SU-DHL-6 (cell line): ENCODE data around the gene NAA11.

Experiments
- H2AFZ ChIP-seq: fragments of 200-600 bp; sonication (generic); 2 replicates; pipeline ENCODE4 v1.6.1; 2014; ENCODE audit warnings: low read depth, mild to moderate bottlenecking, moderate library complexity, mixed read lengths, antibody characterized with exemption, low read length; ENCODE audit not compliant: severe bottlenecking
- H3F3A ChIP-seq: fragments of 200-600 bp; shearing (Covaris generic); 2 replicates; pipeline ENCODE4 v1.6.0; 2016; ENCODE audit warnings: antibody characterized with exemption, mild to moderate bottlenecking; ENCODE audit not compliant: insufficient read depth
- H3K27ac ChIP-seq: fragments of 200-600 bp; sonication (generic); 2 replicates; pipeline ENCODE4 v1.5.1; 2016; ENCODE audit warnings: low read depth, mild to moderate bottlenecking, low read length, moderate library complexity, mixed read lengths
- H3K27me3 ChIP-seq: fragments of 200-600 bp; sonication (generic), shearing (Covaris generic); 2 replicates; pipeline ENCODE4 v1.6.0; 2014; ENCODE audit warnings: mild to moderate bottlenecking, low read length
- H3K36me3 ChIP-seq: fragments of 200-600 bp; sonication (generic); 2 replicates; pipeline ENCODE4 v1.6.1; 2014; ENCODE audit warnings: mild to moderate bottlenecking, low read length, mixed read lengths
- H3K4me2 ChIP-seq: fragments of 300-600, 200-600 bp; shearing (Covaris generic), sonication (generic); 2 replicates; pipeline ENCODE4 v1.6.0; 2014; ENCODE audit warnings: low read length, low read depth, mild to moderate bottlenecking; ENCODE audit not compliant: poor library complexity, severe bottlenecking
- H3K4me3 ChIP-seq: fragments of 200-600 bp; sonication (generic); 2 replicates; pipeline ENCODE4 v1.5.1; 2014; ENCODE audit warnings: antibody characterized with exemption, low read length, mild to moderate bottlenecking, mixed read lengths; ENCODE audit not compliant: insufficient read depth, poor library complexity, severe bottlenecking
- H3K79me2 ChIP-seq: fragments of 200-600 bp; sonication (generic); 2 replicates; pipeline ENCODE4 v1.6.1; 2014; ENCODE audit warnings: mild to moderate bottlenecking, low read length, moderate library complexity; ENCODE audit not compliant: insufficient read depth
- H3K9ac ChIP-seq: fragments of 200-600 bp; sonication (generic); 2 replicates; pipeline ENCODE4 v1.7.0; 2014; ENCODE audit warnings: mild to moderate bottlenecking, low read length
- H3K9me2 ChIP-seq: fragments of 200-600 bp; sonication (generic); replicated peaks from 2 replicates; pipeline ENCODE4 v1.6.1; 2014; ENCODE audit warnings: low read length; ENCODE audit not compliant: insufficient read depth
- H3K9me3 ChIP-seq: fragments of 200-600 bp; sonication (generic); 2 replicates; pipeline ENCODE4 v1.6.1; 2014; ENCODE audit warnings: low read length, mixed read lengths; ENCODE audit not compliant: insufficient read depth
- H4K20me1 ChIP-seq: fragments of 200-600 bp; sonication (generic); 2 replicates; pipeline ENCODE4 v1.6.1; 2014; ENCODE audit warnings: low read depth, mild to moderate bottlenecking, antibody characterized with exemption, low read length, moderate library complexity, mixed read lengths
- EZH2phosphoT487 ChIP-seq: fragments of 200-600 bp; sonication (generic), shearing (Covaris generic); conservative IDR thresholded peaks from 2 replicates; pipeline ENCODE4 v1.6.1; 2018; ENCODE audit warnings: mild to moderate bottlenecking, antibody characterized with exemption, low read length, moderate library complexity, mixed read lengths
- TF ChIP-seq, protein P1 (sequence below): fragments of 200-600 bp; sonication (generic); IDR thresholded peaks from one replicate; pipeline ENCODE4 v1.5.1; 2017; ENCODE audit warnings: antibody characterized with exemption, mild to moderate bottlenecking, low read length, moderate library complexity; ENCODE audit not compliant: insufficient read depth, poor library complexity, severe bottlenecking

Gene NAA11

DNA sequence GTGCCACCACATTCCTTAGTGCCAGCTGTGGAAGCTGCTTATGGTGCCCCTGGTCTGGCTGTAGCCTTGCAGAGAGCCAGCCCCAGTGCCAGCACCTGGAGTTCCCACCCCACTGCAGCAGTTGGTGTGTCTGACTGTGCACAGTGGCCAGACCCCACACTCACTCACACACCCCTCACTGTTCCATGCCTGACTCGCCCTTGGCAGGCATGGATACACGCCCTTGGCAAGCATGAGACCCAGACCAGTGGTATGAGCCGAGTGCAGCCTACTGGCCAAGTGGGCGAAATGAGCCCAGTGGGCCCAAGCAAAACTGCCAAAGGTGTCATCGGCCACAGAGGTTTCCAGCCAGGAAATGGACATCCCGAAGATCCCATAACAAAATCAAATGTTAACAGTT is 27.4 kb downstream of the NAA11 start:
- Histone ChIP-seq H3K79me2 (no peaks in the 10 kb centered on the region), H3F3A (no peaks in the 10 kb centered on the region), H4K20me1 (no peaks in the 10 kb centered on the region), H3K9me2 (no peaks in the 10 kb centered on the region), H3K9me3 (no peaks in the 10 kb centered on the region), H2AFZ (no peak overlapping the region), H3K36me3 (no peaks in the 10 kb centered on the region), H3K27me3 (no peaks in the 10 kb centered on the region), H3K9ac (no peak overlapping the region), H3K4me2 (no peak overlapping the region), H3K27ac (no peak overlapping the region), H3K4me3 (no peak overlapping the region)
- TF ChIP-seq EZH2phosphoT487 = no peak
- TF ChIP-seq, protein P1, sequence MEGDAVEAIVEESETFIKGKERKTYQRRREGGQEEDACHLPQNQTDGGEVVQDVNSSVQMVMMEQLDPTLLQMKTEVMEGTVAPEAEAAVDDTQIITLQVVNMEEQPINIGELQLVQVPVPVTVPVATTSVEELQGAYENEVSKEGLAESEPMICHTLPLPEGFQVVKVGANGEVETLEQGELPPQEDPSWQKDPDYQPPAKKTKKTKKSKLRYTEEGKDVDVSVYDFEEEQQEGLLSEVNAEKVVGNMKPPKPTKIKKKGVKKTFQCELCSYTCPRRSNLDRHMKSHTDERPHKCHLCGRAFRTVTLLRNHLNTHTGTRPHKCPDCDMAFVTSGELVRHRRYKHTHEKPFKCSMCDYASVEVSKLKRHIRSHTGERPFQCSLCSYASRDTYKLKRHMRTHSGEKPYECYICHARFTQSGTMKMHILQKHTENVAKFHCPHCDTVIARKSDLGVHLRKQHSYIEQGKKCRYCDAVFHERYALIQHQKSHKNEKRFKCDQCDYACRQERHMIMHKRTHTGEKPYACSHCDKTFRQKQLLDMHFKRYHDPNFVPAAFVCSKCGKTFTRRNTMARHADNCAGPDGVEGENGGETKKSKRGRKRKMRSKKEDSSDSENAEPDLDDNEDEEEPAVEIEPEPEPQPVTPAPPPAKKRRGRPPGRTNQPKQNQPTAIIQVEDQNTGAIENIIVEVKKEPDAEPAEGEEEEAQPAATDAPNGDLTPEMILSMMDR = no peak

DNA sequence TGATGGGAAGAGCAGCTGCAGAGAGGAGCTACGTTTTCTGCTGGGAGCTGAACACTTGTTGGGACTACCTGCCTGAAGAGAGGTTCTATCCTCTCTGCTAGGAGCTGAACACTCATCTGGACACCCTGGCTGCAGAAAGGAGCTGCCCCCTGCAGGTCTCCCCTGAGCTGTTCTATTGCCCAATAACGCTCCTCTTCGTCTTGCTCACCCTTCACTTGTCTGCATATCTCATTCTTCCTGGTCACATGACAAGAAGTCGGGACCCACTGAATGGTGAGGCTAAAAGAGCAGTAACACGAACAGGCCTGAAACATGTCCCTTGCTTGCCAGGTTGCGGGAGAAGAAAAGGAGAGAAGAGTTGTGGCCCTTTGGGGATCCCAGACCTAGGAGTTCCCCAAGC is 27.8 kb downstream of the NAA11 start:
- H3K4me3 ChIP-seq = no peak overlapping the region
- no peaks in the 10 kb centered on the region for H3K9me2 ChIP-seq
- H3K36me3 ChIP-seq = no peaks in the 10 kb centered on the region
- H3F3A ChIP-seq = no peaks in the 10 kb centered on the region
- no peaks in the 10 kb centered on the region for H3K79me2 ChIP-seq
- H3K9ac ChIP-seq = no peak overlapping the region
- no peak overlapping the region for H2AFZ ChIP-seq
- no peaks in the 10 kb centered on the region for H3K9me3 ChIP-seq
- no peak overlapping the region for H3K4me2 ChIP-seq
- no peaks in the 10 kb centered on the region for H4K20me1 ChIP-seq
- no peak overlapping the region for H3K27ac ChIP-seq
- no peaks in the 10 kb centered on the region for H3K27me3 ChIP-seq
- no peak for TF ChIP-seq EZH2phosphoT487
- TF ChIP-seq, protein P1 = no peak

DNA sequence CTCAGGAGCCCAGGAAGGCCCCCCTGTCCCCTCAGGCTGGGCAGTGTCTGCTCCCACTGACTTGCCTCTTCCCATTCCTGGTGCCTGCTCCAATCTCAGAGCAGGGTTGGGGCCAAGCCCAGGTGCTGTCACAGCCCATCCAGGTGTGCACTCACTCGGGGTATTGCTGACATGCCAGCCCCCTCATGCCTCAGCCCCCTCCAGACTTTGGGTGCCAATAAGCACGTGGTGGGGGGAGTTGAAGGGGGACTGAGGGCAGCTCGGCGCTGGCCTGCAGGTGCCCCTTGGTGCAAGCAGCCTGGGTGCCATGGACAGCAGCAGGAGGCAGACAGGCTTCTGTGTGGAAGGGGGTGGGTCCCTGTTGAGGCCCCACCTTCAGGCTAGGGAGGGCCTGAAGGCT is 28.4 kb downstream of the NAA11 start:
- Histone ChIP-seq H3K4me2 (no peak overlapping the region), H3K36me3 (no peaks in the 10 kb centered on the region), H3F3A (no peaks in the 10 kb centered on the region), H2AFZ (no peak overlapping the region), H3K27me3 (no peaks in the 10 kb centered on the region), H3K9ac (no peak overlapping the region), H4K20me1 (no peaks in the 10 kb centered on the region), H3K9me2 (no peaks in the 10 kb centered on the region), H3K79me2 (no peaks in the 10 kb centered on the region), H3K27ac (no peak overlapping the region), H3K9me3 (no peaks in the 10 kb centered on the region), H3K4me3 (no peak overlapping the region)
- TF ChIP-seq, protein P1 = no peak
- no peak for TF ChIP-seq EZH2phosphoT487
